Measurements from ENCODE around the gene ANAPC15. TPM values are rescaled to one million over a fixed set of nuclear protein-coding genes. Genes with fewer than 3 reads are reported as not detected.

ANAPC15 gene
- total and polyA plus RNA-seq, 9 of the 15 experiments (the other 6 are each of a cell fraction or from before 2014, with no cell fraction given) = 53.0 to 254 (median 75.7) TPM

DNA sequence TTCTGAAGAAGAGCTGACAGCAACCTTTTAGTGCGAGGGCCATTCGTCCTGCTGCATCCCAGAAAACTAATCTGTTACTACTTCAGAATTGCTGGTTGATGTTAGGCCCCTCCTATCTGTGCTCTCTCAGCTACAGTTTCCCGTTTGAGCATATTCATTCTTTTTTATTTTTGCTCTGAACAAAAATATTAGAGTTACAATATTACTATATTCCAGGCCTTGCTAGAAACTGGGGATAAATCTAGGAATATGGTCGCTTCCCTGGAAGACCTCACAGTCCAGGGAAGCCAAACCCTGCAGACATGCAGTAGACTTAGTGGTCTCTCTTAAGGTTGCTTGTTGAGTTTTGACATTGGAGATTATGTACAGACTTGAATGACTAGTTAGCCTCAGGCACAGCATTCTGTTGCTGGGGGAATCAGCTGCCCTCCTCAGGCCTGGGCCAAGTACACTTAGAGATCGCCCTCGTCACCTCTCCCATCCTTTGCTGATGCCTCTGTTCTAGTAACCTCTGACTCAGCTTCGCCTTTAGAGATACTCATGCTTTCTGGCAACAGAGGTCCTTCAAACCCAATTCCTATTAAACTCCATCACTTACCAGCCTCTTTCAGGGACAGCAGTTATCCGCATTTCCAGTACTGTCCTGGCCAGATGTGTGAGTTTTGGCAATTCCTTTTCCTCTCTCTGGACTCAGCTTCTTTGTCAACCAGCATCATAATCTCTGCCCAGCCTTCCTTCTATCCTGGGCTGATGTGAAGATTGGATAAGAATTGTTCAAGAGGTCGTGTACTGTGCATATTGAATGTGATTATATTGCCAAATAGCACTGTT is 698 bp upstream of the ANAPC15 start (continued):
- TF ChIP-seq, protein P1, sequence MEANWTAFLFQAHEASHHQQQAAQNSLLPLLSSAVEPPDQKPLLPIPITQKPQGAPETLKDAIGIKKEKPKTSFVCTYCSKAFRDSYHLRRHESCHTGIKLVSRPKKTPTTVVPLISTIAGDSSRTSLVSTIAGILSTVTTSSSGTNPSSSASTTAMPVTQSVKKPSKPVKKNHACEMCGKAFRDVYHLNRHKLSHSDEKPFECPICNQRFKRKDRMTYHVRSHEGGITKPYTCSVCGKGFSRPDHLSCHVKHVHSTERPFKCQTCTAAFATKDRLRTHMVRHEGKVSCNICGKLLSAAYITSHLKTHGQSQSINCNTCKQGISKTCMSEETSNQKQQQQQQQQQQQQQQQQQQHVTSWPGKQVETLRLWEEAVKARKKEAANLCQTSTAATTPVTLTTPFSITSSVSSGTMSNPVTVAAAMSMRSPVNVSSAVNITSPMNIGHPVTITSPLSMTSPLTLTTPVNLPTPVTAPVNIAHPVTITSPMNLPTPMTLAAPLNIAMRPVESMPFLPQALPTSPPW (CRISPR knock-in tag; IDR thresholded peaks at IDR 0.05) = no peak
- no peak for TF ChIP-seq ZFP1 (CRISPR knock-in tag; IDR thresholded peaks at IDR 0.05)
- TF ChIP-seq ZNF174 (CRISPR knock-in tag; IDR thresholded peaks at IDR 0.05) = no peak
- TF ChIP-seq, protein P2, sequence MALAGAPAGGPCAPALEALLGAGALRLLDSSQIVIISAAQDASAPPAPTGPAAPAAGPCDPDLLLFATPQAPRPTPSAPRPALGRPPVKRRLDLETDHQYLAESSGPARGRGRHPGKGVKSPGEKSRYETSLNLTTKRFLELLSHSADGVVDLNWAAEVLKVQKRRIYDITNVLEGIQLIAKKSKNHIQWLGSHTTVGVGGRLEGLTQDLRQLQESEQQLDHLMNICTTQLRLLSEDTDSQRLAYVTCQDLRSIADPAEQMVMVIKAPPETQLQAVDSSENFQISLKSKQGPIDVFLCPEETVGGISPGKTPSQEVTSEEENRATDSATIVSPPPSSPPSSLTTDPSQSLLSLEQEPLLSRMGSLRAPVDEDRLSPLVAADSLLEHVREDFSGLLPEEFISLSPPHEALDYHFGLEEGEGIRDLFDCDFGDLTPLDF (CRISPR knock-in tag; IDR thresholded peaks at IDR 0.05) = no peak
- TF ChIP-seq BCOR (IDR thresholded peaks at IDR 0.05) = no peak
- TF ChIP-seq KAT2B (IDR thresholded peaks at IDR 0.05; ENCODE audit: low read depth, low read length) = no peak
- no peak for TF ChIP-seq SAFB (IDR thresholded peaks at IDR 0.05; ENCODE audit: borderline replicate concordance, low read depth, low read length)
- no peak for TF ChIP-seq BRF1 (IDR thresholded peaks at IDR 0.05; ENCODE audit: borderline replicate concordance, extremely low read depth, insufficient read length)
- TF ChIP-seq, protein P3, sequence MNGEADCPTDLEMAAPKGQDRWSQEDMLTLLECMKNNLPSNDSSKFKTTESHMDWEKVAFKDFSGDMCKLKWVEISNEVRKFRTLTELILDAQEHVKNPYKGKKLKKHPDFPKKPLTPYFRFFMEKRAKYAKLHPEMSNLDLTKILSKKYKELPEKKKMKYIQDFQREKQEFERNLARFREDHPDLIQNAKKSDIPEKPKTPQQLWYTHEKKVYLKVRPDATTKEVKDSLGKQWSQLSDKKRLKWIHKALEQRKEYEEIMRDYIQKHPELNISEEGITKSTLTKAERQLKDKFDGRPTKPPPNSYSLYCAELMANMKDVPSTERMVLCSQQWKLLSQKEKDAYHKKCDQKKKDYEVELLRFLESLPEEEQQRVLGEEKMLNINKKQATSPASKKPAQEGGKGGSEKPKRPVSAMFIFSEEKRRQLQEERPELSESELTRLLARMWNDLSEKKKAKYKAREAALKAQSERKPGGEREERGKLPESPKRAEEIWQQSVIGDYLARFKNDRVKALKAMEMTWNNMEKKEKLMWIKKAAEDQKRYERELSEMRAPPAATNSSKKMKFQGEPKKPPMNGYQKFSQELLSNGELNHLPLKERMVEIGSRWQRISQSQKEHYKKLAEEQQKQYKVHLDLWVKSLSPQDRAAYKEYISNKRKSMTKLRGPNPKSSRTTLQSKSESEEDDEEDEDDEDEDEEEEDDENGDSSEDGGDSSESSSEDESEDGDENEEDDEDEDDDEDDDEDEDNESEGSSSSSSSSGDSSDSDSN (IDR thresholded peaks at IDR 0.05; ENCODE audit: borderline replicate concordance in 1 of 2, low read depth in 2 of 2, low read length in 2 of 2) = no peak
- no peak for TF ChIP-seq NFE2 (IDR thresholded peaks at IDR 0.05; ENCODE audit: low read depth)
- peak; percentile 70 for TF ChIP-seq EP400 (IDR thresholded peaks at IDR 0.05)
- no peak for TF ChIP-seq NR1H2 (CRISPR knock-in tag; IDR thresholded peaks at IDR 0.05)
- TF ChIP-seq ZNF77 (CRISPR knock-in tag; IDR thresholded peaks at IDR 0.05) = no peak
- TF ChIP-seq, protein P4, sequence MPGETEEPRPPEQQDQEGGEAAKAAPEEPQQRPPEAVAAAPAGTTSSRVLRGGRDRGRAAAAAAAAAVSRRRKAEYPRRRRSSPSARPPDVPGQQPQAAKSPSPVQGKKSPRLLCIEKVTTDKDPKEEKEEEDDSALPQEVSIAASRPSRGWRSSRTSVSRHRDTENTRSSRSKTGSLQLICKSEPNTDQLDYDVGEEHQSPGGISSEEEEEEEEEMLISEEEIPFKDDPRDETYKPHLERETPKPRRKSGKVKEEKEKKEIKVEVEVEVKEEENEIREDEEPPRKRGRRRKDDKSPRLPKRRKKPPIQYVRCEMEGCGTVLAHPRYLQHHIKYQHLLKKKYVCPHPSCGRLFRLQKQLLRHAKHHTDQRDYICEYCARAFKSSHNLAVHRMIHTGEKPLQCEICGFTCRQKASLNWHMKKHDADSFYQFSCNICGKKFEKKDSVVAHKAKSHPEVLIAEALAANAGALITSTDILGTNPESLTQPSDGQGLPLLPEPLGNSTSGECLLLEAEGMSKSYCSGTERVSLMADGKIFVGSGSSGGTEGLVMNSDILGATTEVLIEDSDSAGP (CRISPR knock-in tag; IDR thresholded peaks at IDR 0.05) = no peak
- no peak for TF ChIP-seq NFXL1 (CRISPR knock-in tag; IDR thresholded peaks at IDR 0.05)
- TF ChIP-seq, protein P5, sequence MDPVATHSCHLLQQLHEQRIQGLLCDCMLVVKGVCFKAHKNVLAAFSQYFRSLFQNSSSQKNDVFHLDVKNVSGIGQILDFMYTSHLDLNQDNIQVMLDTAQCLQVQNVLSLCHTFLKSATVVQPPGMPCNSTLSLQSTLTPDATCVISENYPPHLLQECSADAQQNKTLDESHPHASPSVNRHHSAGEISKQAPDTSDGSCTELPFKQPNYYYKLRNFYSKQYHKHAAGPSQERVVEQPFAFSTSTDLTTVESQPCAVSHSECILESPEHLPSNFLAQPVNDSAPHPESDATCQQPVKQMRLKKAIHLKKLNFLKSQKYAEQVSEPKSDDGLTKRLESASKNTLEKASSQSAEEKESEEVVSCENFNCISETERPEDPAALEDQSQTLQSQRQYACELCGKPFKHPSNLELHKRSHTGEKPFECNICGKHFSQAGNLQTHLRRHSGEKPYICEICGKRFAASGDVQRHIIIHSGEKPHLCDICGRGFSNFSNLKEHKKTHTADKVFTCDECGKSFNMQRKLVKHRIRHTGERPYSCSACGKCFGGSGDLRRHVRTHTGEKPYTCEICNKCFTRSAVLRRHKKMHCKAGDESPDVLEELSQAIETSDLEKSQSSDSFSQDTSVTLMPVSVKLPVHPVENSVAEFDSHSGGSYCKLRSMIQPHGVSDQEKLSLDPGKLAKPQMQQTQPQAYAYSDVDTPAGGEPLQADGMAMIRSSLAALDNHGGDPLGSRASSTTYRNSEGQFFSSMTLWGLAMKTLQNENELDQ (CRISPR knock-in tag; IDR thresholded peaks at IDR 0.05; ENCODE audit: borderline replicate concordance) = no peak
- TF ChIP-seq RBM39 (optimal IDR thresholded peaks at IDR 0.05; ENCODE audit: low read depth, low read length) = no peak
- TF ChIP-seq JUNB (CRISPR knock-in tag; conservative IDR thresholded peaks at IDR 0.05) = no peak
- no peak for TF ChIP-seq NFYB (IDR thresholded peaks at IDR 0.05; ENCODE audit: extremely low read depth, insufficient read length)
